Cardiac muscle cell (in vitro differentiated cells and primary cell): ENCODE data around the gene JPH2. TPM values are rescaled to one million over a fixed set of nuclear protein-coding genes. Genes with fewer than 3 reads are reported as not detected.

ENCODE experiments used
- DNase-seq, 2 donors: peaks; one replicate each; pipeline versions ENCODE4 v3.0.0 to v3.0.0-alpha.2; 2010 to 2017; ENCODE audit warnings: low read depth in 1 of 2, low spot score in 1 of 2
- H3K27ac ChIP-seq: fragments of 200-600 bp; sonication (generic); 2 replicates; pipeline ENCODE4 v1.5.1; 2016
- H3K27me3 ChIP-seq: fragments of 200-600 bp; sonication (generic); 2 replicates; pipeline ENCODE4 v1.6.0; 2016; ENCODE audit warnings: control low read depth
- H3K36me3 ChIP-seq: fragments of 200-600 bp; sonication (generic); 2 replicates; pipeline ENCODE4 v1.5.1; 2016; ENCODE audit warnings: control low read depth
- H3K4me1 ChIP-seq: fragments of 200-600 bp; sonication (generic); 2 replicates; pipeline ENCODE4 v1.8.1; 2017; ENCODE audit warnings: low read depth, mild to moderate bottlenecking, mixed run types
- H3K4me3 ChIP-seq: fragments of 200-600 bp; sonication (generic); 2 replicates; pipeline ENCODE4 v1.5.1; 2016; ENCODE audit warnings: mild to moderate bottlenecking
- H3K9me3 ChIP-seq: fragments of 200-600 bp; sonication (generic); 2 replicates; pipeline ENCODE4 v1.5.1; 2017; ENCODE audit warnings: low read depth, mild to moderate bottlenecking, control low read depth
- CTCF ChIP-seq: IDR thresholded peaks from 2 replicates; pipeline ENCODE4 v1.5.1; 2012; ENCODE audit warnings: low read depth, mild to moderate bottlenecking, low read length
- polyA plus RNA-seq: library from polyadenylated mRNA; unstranded; fragments of >200 nt; fragmentation: Nextera tagmentation; extraction: Ambion mirVana; gene quantifications from 2 replicates; pipeline ENCODE4 v1.2.1, GENCODE V29; 2016
- total RNA-seq: library from RNA; depleted of rRNA; stranded (reverse); fragments of >200 nt; gene quantifications from 2 replicates; pipeline ENCODE4 v1.2.3, GENCODE V29; 2016

Gene JPH2
- total and polyA plus RNA-seq, 2 experiments from 2014 or later = 97.2 to 205 TPM

GRCh38 chr20:44092551-44093248 lies 94.3 kb downstream of the JPH2 start:
- Histone ChIP-seq H3K27me3 (no peaks in the 10 kb centered on the region), H3K27ac (no peak overlapping the region), H3K4me3 (no peak overlapping the region), H3K9me3 (no peaks in the 10 kb centered on the region), H3K36me3 (no peaks in the 10 kb centered on the region), H3K4me1 (no peaks in the 10 kb centered on the region)
- TF ChIP-seq CTCF = peak; percentile 63
- DNase-seq = peak; percentile 50 to 70

- Histone ChIP-seq H3K4me3 (no peak overlapping the region), H3K36me3 (no peaks in the 10 kb centered on the region), H3K4me1 (no peaks in the 10 kb centered on the region), H3K9me3 (no peaks in the 10 kb centered on the region), H3K27me3 (no peaks in the 10 kb centered on the region), H3K27ac (no peak overlapping the region)
- DNase-seq = no peak
- TF ChIP-seq CTCF = no peak
These were observed 96.0 kb downstream of the JPH2 start for GRCh38 chr20:44091026-44091425.

- TF ChIP-seq CTCF = no peak
- no peaks in the 10 kb centered on the region for H3K27me3 ChIP-seq
- H3K4me1 ChIP-seq = no peaks in the 10 kb centered on the region
- no peak overlapping the region for H3K4me3 ChIP-seq
- no peak overlapping the region for H3K27ac ChIP-seq
- no peaks in the 10 kb centered on the region for H3K9me3 ChIP-seq
- H3K36me3 ChIP-seq = no peaks in the 10 kb centered on the region
- peak in 1 of 2 donors; percentile 82 for DNase-seq
These were observed 96.9 kb downstream of the JPH2 start for GRCh38 chr20:44089987-44090674.

GRCh38 chr20:44087857-44088120 lies 99.2 kb downstream of the JPH2 start:
- no peak for DNase-seq
- H3K27ac ChIP-seq = no peak overlapping the region
- no peaks in the 10 kb centered on the region for H3K9me3 ChIP-seq
- H3K4me1 ChIP-seq = no peaks in the 10 kb centered on the region
- H3K36me3 ChIP-seq = no peaks in the 10 kb centered on the region
- H3K4me3 ChIP-seq = no peak overlapping the region
- no peaks in the 10 kb centered on the region for H3K27me3 ChIP-seq
- no peak for TF ChIP-seq CTCF

GRCh38 chr20:44087051-44087856 lies 99.7 kb downstream of the JPH2 start:
- no peak overlapping the region for H3K4me3 ChIP-seq
- DNase-seq = no peak
- TF ChIP-seq CTCF = no peak

More at GRCh38 chr20:44087051-44087856, 99.7 kb downstream of the JPH2 start:
- Histone ChIP-seq H3K9me3 (no peaks in the 10 kb centered on the region), H3K27me3 (no peaks in the 10 kb centered on the region), H3K27ac (no peak overlapping the region), H3K4me1 (no peaks in the 10 kb centered on the region), H3K36me3 (no peaks in the 10 kb centered on the region)
